NOMO-1 treated with DMSO at 0.1 percent for 48 hours (cell line): ENCODE data around the gene DACT3.

Experiments used
- DNase-seq: peaks from one replicate; lab custom pipeline; 2025; ENCODE audit not compliant: unreplicated experiment; lab: John Stamatoyannopoulos, UW

DACT3 gene

DNA sequence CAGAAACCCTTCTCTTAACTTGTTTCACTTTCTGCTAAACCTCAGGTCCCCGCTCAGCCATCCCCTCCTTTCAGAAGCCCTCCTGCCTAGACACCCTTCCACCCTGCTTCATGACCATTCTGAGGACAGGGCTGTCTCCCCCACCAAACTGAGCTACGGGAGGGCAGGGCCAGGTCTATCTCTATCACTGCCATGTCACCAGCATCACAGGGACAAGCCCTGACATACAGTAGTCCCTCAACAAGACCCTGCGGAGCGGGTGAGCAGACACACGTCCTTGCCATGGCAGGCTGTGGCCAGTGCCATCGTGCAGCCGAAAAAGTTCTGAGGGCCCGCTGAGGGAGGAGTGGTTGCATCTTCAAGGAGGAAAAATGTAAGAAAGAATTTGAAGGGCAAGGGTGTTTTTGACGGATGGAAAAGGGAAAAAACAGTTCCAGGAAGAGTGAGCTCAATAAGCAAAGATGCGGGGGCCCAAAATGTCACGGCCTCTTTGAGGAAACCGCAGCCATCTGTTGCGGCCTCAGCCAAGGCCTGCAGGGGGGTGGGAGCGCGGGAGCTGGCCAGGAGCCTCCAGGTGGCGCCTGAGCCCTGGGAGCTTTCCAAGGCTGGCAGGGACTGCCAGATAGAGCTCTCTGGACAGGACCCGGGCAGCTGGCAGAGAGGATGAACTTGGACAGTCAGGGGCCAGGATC lies 44.2 kb downstream of the DACT3 start:
- peak; percentile 19 for DNase-seq

DNA sequence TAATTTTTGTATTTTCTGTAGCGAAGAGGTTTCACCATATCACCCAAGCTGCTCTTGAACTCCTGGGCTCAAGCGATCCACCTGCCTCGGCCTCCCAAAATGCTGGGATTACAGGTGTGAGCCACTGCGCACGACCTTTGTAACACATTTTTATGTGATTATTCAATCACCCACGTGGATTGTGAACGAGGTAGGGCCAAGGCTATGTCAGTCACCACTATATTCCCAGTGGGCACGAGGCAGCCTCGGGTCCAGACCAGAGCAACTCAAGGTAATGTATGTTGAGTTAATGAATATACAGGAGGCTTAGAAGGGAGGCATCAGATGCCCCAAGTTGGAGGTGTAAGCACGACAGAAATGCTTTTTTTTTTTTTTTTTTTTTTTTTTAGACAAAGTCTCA lies 45.0 kb downstream of the DACT3 start:
- DNase-seq: no peak

DNA sequence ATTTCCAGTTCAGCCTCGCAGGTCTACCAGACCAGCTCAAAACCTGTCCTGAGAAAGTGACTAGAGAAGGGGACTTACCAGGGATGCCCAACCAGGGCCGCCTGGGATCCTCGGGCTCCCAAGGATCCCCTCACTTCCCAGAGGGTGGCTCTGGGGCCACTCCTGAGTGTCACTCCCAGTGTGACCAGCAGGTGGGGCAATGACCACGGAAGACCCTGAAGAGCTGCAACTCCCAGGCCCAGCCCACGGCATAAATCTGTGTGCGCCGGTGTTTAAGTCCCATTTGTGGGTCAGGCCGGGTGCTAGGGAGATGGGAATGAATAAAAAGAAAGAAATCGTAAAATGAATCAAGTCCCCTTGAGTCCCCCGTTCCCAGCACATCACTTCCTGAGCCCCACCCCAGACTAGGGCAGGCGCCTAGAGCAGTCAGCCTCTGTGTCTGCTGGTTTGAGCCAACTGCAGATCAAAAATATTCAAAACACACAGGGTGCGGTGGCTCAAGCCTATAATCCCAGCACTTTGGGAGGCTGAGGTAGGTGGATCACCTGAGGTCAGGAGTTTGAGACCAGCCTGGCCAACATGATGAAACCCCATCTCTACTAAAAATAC lies 46.8 kb downstream of the DACT3 start:
- peak; percentile 47 for DNase-seq

DNA sequence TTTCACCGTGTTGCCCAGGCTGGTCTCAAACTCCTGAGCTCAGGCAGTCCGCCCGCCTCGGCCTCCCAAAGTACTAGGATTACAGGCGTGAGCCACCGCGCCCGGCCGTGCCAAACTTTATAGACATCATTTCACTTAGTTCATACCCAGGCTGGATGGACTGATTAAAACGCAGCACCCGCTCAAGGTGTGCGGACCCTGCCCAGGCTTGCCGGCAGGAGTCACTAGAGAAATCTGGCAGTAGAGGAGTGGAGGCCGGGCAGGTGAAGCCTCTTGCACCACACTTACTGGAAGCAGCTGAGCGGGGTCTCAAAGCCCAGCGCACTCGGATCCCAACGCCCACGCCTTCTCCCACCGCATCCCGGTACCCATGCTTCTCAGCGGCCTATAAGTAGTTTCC lies 47.5 kb downstream of the DACT3 start:
- no peak for DNase-seq

DNA sequence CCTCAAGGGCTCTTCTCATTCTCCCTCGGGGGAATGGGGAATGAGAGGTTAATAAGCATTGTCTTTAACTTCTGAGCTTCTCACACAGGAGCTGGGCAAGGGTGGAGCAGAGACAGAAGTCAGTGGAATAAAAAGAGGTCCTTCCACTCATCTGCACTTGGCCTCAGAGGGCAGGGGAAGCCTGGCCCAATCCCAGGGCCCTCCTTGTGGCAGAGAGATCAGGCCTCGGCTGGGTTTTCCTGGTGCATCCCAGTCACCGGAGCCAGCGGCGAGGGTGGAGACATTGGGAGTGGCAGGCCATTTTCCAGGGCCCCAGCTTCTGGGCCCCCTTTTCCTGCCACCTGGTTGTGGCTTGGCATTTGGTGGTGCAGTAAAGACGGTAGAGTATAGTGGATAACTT lies 49.2 kb downstream of the DACT3 start:
- no peak for DNase-seq

DNA sequence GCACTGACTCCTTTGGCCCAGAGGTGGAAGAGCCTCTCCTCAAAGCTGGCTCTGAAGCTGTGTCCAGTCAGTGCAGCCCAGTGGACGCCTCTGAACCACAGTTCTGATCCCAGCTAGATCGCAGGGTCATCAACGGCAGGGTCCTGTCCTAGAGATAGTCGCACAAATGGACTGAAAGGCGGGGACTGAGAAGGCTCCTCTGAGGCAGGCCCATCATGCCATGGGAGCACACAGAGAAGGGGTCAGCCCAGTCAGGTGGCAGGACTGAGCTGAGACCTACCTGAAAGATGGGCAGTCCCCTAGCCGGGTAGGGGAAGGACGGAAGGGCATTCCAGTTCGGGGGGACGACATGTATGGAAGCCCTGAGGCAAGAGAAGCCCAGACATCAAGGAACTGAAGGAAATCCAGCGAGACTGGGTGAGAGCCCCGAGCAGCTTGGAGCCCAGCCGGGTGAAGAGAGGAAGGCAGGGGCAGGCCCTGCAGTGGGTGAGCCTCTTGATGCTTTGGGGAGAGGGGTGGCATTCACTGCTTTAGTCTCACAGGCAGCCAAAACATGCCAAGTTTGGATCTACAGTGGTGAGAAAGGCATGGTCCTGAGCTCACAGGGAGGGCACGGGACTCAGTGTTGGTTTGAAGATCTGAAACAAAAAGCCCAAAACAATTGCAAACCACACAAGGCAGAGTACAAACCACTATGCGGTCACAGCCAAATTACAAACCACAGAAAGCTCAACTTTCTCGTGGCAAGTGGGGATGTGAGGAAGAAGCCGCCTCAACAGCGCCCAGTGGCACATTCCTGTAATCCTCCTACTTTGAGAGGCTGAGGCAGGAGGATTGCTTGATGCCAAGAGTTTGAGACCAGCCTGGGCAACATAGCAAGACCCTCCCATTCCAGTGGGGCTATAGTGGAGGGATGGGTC lies 49.9 kb downstream of the DACT3 start:
- DNase-seq: peak; percentile 28

DNA sequence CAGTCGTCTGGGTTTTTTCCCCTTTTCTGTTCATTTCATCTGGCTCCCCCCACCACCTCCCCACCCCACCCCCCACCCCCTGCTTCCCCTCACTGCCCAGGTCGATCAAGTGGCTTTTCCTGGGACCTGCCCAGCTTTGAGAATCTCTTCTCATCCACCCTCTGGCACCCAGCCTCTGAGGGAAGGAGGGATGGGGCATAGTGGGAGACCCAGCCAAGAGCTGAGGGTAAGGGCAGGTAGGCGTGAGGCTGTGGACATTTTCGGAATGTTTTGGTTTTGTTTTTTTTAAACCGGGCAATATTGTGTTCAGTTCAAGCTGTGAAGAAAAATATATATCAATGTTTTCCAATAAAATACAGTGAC lies 50.6 kb downstream of the DACT3 start:
- no peak for DNase-seq

DNA sequence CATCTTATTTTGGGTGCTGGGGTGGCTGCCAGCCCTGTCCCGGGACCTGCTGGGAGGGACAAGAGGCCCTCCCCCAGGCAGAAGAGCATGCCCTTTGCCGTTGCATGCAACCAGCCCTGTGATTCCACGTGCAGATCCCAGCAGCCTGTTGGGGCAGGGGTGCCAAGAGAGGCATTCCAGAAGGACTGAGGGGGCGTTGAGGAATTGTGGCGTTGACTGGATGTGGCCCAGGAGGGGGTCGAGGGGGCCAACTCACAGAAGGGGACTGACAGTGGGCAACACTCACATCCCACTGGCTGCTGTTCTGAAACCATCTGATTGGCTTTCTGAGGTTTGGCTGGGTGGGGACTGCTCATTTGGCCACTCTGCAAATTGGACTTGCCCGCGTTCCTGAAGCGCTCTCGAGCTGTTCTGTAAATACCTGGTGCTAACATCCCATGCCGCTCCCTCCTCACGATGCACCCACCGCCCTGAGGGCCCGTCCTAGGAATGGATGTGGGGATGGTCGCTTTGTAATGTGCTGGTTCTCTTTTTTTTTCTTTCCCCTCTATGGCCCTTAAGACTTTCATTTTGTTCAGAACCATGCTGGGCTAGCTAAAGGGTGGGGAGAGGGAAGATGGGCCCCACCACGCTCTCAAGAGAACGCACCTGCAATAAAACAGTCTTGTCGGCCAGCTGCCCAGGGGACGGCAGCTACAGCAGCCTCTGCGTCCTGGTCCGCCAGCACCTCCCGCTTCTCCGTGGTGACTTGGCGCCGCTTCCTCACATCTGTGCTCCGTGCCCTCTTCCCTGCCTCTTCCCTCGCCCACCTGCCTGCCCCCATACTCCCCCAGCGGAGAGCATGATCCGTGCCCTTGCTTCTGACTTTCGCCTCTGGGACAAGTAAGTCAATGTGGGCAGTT lies 51.2 kb downstream of the DACT3 start:
- DNase-seq: no peak

DNA sequence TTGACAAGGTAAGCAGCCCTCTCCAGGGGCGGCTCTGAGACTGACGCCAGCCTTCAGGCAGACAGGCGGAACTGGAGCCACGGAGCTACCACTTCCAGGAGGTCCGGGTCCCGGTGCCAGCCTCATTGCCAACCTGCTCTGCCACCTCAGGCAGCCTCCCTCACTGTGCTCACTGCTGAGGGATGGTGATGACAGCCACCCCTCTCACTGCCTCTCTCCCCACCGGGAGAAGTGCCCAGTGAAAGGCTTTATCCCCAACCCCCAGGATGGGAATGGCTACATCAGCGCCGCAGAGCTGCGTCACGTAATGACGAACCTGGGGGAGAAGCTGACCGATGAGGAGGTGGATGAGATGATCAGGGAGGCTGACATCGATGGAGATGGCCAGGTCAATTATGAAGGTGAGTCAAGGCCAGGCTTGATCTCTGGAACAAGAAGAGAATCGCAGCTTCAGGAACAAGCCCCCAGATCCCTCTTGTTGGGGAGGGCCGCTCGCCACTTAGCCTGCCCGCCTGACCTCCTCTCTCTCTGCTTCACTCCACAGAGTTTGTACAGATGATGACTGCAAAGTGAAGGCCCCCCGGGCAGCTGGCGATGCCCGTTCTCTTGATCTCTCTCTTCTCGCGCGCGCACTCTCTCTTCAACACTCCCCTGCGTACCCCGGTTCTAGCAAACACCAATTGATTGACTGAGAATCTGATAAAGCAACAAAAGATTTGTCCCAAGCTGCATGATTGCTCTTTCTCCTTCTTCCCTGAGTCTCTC lies 52.2 kb downstream of the DACT3 start:
- DNase-seq: no peak

DNA sequence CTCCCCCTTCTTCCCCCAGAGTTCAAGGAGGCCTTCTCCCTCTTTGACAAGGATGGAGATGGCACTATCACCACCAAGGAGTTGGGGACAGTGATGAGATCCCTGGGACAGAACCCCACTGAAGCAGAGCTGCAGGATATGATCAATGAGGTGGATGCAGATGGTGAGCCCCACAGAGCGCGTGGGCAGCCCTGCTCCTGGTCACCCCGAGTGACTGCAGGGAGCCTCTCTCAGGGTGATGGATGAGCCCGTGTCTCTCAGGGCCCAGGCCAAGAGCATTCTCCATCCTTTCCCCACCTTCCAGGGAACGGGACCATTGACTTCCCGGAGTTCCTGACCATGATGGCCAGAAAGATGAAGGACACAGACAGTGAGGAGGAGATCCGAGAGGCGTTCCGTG lies 52.8 kb downstream of the DACT3 start:
- no peak for DNase-seq

DNA sequence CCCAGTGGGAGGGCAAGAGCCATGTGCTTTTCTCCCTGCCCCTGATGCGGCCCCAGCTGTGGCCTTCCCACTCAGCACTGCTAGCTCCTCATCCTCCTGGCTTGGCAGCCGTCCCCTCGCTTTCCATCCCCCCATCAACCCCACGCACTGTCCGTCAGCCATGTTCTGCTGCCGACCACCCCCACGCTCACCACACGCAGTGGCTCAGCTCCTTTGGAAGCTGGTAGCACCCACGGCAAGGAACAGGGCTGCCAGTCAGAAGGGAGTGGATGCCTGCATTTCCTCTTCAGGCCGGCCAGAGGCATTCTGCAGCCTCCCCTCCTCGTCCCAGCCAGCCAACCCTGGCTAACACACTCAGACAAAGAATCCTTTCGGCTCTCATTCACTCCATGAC lies 53.5 kb downstream of the DACT3 start:
- DNase-seq: peak; percentile 54

DNA sequence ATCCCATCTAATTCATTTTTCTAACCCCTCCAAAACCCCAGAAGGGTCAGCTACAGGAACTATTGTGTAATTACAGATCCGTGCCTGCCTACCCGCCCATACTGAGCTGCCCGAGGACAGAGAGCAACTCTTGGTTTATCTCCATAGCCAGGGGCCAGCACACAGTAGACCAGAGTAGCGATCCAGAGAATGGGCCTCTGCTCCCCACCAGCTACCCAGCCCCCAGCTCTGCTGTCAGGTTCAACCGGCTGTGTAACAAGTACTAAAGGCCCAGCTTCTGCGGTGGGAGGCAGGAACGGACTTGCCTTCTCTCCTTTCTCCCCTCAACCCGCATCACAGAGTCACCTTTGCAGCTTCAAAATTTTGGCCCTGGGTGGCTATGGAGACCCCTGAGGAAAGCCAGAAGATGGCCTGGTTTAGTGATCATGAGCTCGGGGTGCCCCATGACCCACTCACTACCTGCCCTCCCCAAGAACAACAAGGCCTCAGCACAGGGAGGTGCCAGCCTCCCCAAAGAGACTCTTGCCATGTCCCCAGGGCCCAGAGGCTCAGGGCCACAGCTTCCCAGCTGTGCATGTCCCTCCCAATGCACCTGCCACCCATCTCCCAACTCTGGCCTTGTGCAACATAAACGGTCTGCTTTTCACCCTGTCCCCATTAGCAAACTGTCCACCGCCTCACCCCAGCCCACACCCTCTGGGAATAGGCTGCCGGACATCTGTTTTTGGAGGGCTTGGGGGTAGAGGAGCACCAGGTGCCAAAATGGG lies 54.1 kb downstream of the DACT3 start:
- no peak for DNase-seq

DNA sequence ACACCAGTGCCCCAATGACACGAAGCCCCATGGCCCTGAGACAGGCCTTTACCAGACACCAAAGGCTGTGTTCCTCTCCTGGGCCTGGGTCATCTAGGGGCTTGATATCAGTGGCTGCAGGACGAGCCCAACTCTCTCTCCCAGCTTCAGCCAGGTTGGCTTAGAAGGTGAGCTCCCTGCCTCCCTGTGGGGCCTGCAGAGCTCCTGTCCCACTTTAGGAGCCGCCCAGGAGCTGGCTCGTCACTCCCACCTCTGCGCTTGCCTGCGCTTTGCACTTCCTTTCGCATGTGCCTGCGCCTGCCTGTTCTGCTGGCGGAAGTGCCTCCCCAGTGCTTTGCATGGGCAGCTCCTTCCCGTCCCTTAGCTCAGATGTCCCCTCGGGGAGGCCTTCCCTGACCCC lies 55.0 kb downstream of the DACT3 start:
- DNase-seq: no peak

DNA sequence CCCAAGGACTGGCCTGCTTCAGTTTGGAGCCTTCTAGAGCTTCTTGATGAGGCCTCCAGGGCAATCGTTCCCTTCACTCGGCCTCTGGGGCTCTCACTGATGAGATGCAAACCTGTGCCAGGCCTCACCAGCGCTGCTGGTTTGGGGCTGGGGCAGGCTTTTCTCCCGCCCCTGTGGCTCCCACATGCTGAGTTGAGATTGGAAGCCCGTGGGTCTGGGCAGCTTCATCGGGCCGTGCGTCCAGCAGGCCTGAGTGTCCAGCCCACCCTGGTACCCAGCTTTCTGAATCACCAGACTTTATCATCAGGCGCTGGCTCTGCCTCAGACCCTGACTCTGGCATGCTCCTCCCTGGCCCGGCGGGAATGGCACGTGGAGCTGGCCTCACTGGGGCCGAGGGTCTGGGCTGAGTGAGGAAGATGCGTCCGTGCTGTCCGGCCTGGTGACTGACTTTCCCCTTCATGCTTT lies 55.6 kb downstream of the DACT3 start:
- no peak for DNase-seq

DNA sequence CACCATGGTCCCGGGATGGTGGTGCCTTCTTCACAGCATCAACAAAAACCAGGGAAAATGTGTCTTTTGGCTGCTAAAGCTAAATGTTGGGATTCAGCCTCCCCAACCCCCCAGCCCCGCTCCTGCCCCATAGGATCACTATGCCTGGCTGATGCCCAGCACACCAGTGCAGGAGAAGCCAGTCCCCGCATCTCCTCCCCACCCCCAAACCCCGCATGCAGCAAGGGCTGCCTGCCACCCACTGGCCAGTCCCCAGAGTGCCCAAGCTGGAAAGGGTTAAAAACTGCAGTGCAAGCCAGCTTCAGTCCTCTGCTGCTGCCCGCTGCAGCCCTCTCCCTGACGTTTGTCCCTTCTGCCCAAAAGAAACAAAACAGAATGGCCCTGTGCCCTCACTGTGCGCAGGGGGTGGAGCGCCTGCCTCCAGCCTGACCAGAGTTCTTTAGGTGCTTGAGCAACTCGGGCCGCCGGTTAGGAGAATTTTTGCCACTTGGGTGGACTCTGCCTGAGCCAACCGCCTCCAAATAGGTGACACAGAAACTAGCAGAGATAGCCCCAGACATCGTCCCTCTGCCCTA lies 56.1 kb downstream of the DACT3 start:
- DNase-seq: no peak

DNA sequence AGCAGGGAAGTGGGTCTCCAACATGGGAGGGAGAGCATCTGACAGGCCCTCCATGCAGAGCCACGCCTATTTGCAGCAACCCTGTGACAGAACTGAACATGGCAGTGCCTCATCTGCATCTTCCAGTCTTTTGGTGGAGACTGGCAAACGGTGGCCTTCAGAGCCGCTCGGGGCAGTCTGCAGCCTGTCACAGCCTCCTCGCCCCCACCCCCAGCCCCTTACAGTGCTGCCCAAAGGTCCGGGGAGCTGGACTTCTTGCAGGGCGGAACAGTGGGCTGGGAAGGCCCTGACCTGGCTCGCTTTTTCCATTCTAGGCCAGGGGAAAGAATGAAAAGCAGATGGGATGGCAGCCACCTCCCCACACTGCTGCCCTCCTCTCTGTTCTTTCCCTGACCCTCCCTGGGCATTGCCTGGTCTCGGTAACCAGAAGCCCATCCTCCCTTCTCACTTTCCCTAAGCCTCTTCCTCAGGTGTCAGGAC lies 57.2 kb downstream of the DACT3 start:
- no peak for DNase-seq

DNA sequence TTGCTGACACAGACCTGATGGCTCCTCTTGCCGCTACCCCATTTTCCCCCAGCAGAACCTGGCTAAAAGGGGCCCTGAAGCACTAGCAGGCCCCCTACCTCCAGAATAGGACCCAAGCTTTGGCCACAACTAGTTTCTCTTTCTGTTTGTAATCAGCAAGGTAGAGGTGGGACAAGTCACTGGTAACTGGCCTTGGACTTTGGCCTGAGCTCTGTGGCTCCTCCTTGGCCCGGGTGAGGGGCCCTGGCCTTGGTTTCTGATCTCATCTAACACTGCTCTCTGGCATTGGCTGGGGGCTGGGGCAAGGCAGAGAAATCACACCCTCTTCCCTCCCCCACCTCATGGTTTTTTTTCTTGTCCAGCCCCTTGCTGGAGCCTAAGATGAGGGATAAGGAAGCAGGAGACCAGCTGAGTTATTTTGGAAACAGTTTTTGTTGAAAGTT lies 57.8 kb downstream of the DACT3 start:
- DNase-seq: no peak

DNA sequence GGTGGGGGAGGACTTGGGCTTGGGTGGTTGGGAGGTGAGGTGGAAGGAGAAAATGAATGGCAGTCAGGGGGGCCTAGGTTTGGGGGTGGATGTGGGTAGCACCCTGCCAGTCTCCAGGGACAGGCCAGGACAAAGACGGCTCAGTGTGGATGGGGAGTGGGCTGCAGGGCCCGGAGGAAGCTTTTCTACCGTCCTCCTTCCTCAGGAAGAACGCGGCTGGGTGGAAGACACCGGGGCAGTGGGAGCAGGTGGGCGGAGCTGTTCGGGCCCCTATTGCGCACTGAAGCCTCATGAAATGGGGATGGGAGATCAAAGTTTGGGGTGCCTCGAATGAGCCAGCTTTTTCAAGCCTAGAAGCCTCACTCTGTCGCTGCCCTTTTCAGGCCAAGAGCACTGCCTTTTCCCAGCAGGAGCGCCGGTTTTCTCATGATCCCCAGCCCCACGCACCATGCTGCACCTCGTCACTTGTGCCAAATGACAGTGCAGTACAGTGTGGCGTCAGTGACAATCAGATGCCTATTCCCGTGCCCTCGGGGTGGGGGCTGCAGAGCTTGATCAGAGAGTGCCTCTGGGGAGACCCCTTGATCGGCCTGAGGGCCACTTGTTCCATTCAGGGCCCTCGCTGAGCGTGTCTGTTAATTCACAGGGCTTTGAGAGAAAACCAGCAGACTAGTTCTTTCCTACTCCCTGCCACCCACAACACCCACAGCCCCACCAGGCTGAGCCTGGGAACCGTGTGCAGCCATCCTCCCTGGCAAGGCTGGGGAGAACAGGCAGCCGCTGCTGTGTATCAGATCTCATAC lies 58.4 kb downstream of the DACT3 start:
- DNase-seq: no peak
